Suprapubic skin (tissue), 4 donors: ENCODE results near the gene SLC5A8. TPM values are rescaled to one million over a fixed set of nuclear protein-coding genes. Genes with fewer than 3 reads are reported as not detected.

Source experiments
- DNase-seq, 2 donors: peaks; one replicate each; pipeline ENCODE4 v3.0.0-alpha.2; 2019; ENCODE audit warnings: low spot score in 2 of 2
- H3K27ac ChIP-seq: fragments of 200-600 bp; sonication (generic); one replicate; pipeline ENCODE4 v1.5.1; 2019
- H3K27me3 ChIP-seq: fragments of 200-600 bp; sonication (generic); one replicate; pipeline ENCODE4 v1.5.1; 2019
- H3K36me3 ChIP-seq: fragments of 200-600 bp; sonication (generic); one replicate; pipeline ENCODE4 v1.5.1; 2019
- H3K4me1 ChIP-seq: fragments of 200-600 bp; sonication (generic); one replicate; pipeline ENCODE4 v1.5.1; 2019
- H3K4me3 ChIP-seq: fragments of 200-600 bp; sonication (generic); one replicate; pipeline ENCODE4 v1.5.1; 2019; ENCODE audit warnings: mild to moderate bottlenecking
- H3K9me3 ChIP-seq: fragments of 200-600 bp; sonication (generic); one replicate; pipeline ENCODE4 v1.5.1; 2019
- CTCF ChIP-seq, 2 donors: fragments of 200-600 bp in 1 of 2; fragments of 450-650 bp in 1 of 2; sonication (generic) in 1 of 2; IDR thresholded peaks; one replicate each; pipeline ENCODE4 v1.5.1; 2016 to 2019; ENCODE audit warnings: antibody characterized with exemption in 2 of 2, mild to moderate bottlenecking in 1 of 2, moderate library complexity in 1 of 2
- EP300 ChIP-seq: sonication (generic); formaldehyde crosslinking; IDR thresholded peaks from one replicate; pipeline ENCODE4 v1.6.1; 2017; ENCODE audit warnings: antibody characterized with exemption
- POLR2A ChIP-seq, 2 donors: fragments of 450-650 bp; IDR thresholded peaks; one replicate each; pipeline ENCODE4 v1.6.1; 2017; ENCODE audit warnings: antibody characterized with exemption in 2 of 2, mild to moderate bottlenecking in 2 of 2, moderate library complexity in 2 of 2
- POLR2AphosphoS5 ChIP-seq, 3 donors: sonication (generic); formaldehyde crosslinking; IDR thresholded peaks; one replicate each; pipeline ENCODE4 v1.6.1; 2017; ENCODE audit warnings: antibody characterized with exemption in 3 of 3
- WGBS: methylation state at CpG from one replicate; pipeline ENCODE4 v1.1.5; 2018; 5-methylcytosine and 5-hydroxymethylcytosine counted together
- total RNA-seq, 4 donors: library from RNA; depleted of rRNA; stranded (reverse); fragments of >200 nt; gene quantifications; one replicate each; pipeline ENCODE4 v1.1.0, GENCODE V29; 2016

SLC5A8 gene
- total RNA-seq, 4 donors from 2014 or later, result 0.38 to 1.3 (median 0.60) TPM; not detected in 1

- no peak overlapping the region for H3K4me3 ChIP-seq
- no peaks in the 10 kb centered on the region for H3K27me3 ChIP-seq
- TF ChIP-seq EP300 (no peak), CTCF (IDR thresholded peaks at IDR 0.05) (no peak), POLR2A (IDR thresholded peaks at IDR 0.05) (no peak), POLR2AphosphoS5 (IDR thresholded peaks at IDR 0.05) (no peak)
- peaks cover 4% of the 10 kb centered on the region for H3K9me3 ChIP-seq
- no peaks in the 10 kb centered on the region for H3K36me3 ChIP-seq
- no peaks in the 10 kb centered on the region for H3K4me1 ChIP-seq
- WGBS, result 76% methylated on average over 3 of the region's 3 CpGs
- no peak overlapping the region for H3K27ac ChIP-seq
- no peak for DNase-seq
Observed at GRCh38 chr12:101110866-101111265, 99.2 kb downstream of the SLC5A8 start.

DNA sequence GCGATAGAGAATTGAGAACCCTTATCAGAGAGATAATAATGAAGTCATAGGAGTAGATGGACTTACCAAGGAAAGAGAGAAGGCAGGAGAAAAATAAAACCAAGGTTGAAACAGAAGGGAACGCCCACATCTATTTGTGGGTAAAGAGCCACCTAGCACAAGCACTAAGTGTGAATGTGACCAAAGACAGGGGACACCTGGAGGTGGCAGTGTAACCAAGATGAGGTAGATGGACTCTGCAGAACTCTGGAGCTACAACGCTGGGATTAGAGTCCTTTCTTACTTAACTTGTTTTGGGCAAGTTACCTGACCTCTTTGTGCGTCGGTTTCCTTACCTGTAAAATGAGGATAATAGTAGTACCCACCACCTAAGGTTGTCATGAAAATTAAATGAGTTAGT is 101.9 kb downstream of the SLC5A8 start:
- WGBS, result 90% methylated on average over 5 of the region's 5 CpGs
- H3K27me3 ChIP-seq, result no peaks in the 10 kb centered on the region
- H3K27ac ChIP-seq, result no peak overlapping the region
- H3K36me3 ChIP-seq, result no peaks in the 10 kb centered on the region
- H3K4me3 ChIP-seq, result no peak overlapping the region
- TF ChIP-seq POLR2AphosphoS5 (IDR thresholded peaks at IDR 0.05) (no peak), CTCF (IDR thresholded peaks at IDR 0.05) (no peak), EP300 (no peak), POLR2A (IDR thresholded peaks at IDR 0.05) (no peak)
- H3K9me3 ChIP-seq, result peaks cover 4% of the 10 kb centered on the region
- H3K4me1 ChIP-seq, result no peaks in the 10 kb centered on the region
- DNase-seq, result no peak

DNA sequence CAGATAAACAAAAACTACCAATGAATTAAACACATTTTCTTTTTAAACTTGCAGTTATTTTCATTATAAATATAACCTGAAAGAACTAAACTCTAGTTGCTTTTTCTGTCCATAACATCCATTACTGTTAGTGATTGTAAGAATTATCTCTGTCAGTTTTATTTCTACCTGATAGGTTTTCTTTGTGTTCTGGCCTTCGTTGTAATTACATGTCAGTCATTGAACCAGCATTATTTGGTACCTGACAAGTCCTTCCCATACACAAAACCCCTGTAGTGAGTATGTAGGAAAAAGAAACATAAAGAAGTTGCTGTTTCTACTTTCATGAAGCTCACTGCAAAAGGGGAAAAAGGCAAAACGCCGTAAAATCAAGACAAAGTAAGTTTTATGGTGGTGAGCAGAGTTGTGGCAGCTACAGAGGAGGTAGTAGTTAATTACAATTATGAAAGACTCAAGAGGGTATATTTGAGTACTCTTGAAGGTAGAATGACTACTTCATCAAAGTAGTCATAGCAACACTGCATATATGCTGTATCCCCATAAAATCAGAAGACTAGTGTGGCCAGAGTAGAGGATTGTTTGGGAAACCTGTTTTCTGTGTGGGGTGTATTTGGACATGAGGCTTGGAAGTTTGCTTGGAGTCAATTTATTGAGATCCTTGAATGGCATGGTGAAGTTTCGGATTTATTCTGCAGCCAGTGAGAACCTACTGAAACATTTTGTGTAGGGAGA is 102.8 kb downstream of the SLC5A8 start:
- no peaks in the 10 kb centered on the region for H3K36me3 ChIP-seq
- no peaks in the 10 kb centered on the region for H3K27me3 ChIP-seq
- no peak for DNase-seq
- no peak for TF ChIP-seq POLR2A (IDR thresholded peaks at IDR 0.05)
- no peak for TF ChIP-seq POLR2AphosphoS5 (IDR thresholded peaks at IDR 0.05)
- no peak for TF ChIP-seq CTCF (IDR thresholded peaks at IDR 0.05)
- no peak for TF ChIP-seq EP300
- no peak overlapping the region for H3K27ac ChIP-seq
- WGBS, result 76% methylated on average over 4 of the region's 4 CpGs
- peaks cover 4% of the 10 kb centered on the region for H3K9me3 ChIP-seq
- no peaks in the 10 kb centered on the region for H3K4me1 ChIP-seq
- H3K4me3 ChIP-seq, result no peak overlapping the region

Other genes with a start within 250 kb of the SLC5A8 start
- gene UTP20, start 69.9 kb upstream of the SLC5A8 start, total RNA-seq, result 10 to 100 TPM; 11.2 to 18.8 (median 12.4) TPM
- gene ARL1, start 197.5 kb upstream of the SLC5A8 start, total RNA-seq, result 10 to 100 TPM; 44.1 to 90.6 (median 46.1) TPM